ENCODE results near the gene DBP.

DNA sequence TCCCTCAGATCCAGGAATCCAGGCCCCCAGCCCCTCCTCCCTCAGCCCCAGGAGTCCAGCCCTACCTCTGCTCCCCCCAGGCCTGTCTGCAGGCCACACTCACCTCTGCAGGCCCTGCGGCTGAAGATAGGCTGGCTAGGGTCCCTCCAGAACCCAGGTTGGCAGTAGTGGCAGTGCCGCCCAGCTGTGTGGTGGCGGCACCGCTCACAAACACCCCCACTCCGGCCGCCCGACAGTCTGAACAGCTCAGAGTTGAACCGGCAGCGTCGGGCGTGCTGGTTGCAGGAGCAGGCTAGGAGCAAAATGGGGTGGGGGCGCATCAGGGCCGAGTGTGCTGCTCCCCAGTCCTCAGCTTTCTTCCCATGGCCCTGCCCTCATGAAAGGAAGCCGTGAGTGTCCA is 27.3 kb upstream of the DBP start:
- TF ChIP-seq, protein P1, sequence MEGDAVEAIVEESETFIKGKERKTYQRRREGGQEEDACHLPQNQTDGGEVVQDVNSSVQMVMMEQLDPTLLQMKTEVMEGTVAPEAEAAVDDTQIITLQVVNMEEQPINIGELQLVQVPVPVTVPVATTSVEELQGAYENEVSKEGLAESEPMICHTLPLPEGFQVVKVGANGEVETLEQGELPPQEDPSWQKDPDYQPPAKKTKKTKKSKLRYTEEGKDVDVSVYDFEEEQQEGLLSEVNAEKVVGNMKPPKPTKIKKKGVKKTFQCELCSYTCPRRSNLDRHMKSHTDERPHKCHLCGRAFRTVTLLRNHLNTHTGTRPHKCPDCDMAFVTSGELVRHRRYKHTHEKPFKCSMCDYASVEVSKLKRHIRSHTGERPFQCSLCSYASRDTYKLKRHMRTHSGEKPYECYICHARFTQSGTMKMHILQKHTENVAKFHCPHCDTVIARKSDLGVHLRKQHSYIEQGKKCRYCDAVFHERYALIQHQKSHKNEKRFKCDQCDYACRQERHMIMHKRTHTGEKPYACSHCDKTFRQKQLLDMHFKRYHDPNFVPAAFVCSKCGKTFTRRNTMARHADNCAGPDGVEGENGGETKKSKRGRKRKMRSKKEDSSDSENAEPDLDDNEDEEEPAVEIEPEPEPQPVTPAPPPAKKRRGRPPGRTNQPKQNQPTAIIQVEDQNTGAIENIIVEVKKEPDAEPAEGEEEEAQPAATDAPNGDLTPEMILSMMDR (IDR thresholded peaks at IDR 0.05), result no peak
- no peak for TF ChIP-seq ZBTB43 (CRISPR knock-in tag; IDR thresholded peaks at IDR 0.05)
- TF ChIP-seq ZBTB21 (CRISPR knock-in tag; IDR thresholded peaks at IDR 0.05; ENCODE audit: borderline replicate concordance), result no peak
- TF ChIP-seq, protein P2, sequence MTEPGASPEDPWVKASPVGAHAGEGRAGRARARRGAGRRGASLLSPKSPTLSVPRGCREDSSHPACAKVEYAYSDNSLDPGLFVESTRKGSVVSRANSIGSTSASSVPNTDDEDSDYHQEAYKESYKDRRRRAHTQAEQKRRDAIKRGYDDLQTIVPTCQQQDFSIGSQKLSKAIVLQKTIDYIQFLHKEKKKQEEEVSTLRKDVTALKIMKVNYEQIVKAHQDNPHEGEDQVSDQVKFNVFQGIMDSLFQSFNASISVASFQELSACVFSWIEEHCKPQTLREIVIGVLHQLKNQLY (CRISPR knock-in tag; IDR thresholded peaks at IDR 0.05), result no peak
- TF ChIP-seq ELF4 (CRISPR knock-in tag; IDR thresholded peaks at IDR 0.05; ENCODE audit: low read depth), result no peak
- no peak for TF ChIP-seq CBFB (CRISPR knock-in tag; IDR thresholded peaks at IDR 0.05; ENCODE audit: low read depth)
- no peak for TF ChIP-seq ZNF423 (CRISPR knock-in tag; IDR thresholded peaks at IDR 0.05)
- no peak for TF ChIP-seq FOXJ3 (CRISPR knock-in tag; IDR thresholded peaks at IDR 0.05; ENCODE audit: borderline replicate concordance)

Data from WTC11 (cell line).